ENCODE results near the gene AKR1E2.
A peak's percentile ranks its signal among the peaks of the same experiment; 100 is the strongest.
"Not testable (repeated sequence)": the region's sequence is repeated elsewhere in the genome, so short reads cannot be mapped to it uniquely, and the experiment has no call there.

The AKR1E2 gene

DNA sequence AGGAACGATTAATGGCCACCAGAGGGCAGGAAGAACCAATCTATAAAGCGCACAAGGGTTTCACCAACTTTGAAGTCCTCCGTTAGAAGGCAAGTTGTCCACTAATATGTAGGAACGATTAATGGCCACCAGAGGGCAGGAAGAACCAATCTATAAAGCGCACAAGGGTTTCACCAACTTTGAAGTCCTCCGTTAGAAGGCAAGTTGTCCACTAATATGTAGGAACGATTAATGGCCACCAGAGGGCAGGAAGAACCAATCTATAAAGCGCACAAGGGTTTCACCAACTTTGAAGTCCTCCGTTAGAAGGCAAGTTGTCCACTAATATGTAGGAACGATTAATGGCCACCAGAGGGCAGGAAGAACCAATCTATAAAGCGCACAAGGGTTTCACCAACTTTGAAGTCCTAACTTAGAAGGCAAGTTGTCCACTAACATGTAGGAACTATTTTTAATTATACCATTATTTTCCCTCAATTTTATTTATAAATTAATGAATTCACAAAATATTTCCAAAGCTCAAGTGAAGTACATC is 10.3 kb upstream of the AKR1E2 start:
- not testable (repeated sequence) for DNase-seq

DNA sequence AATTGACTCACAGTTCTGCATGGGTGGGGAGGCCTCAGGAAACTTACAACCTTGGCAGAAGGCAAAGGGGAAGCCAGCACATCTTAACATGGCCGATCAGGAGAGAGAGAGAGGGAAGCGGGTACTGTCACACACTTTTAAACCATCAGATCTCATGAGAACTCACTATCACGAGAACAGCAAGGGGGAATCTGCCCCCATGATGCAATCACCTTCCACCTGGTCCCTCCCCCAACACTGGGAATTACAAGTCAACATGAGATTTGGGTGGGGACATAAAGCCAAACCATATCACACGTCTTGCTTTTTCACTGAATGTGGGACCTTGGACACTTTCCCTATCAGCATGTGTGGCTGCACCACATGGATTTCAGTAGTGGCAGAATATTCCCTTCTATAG is 9.0 kb upstream of the AKR1E2 start:
- DNase-seq, result no peak

DNA sequence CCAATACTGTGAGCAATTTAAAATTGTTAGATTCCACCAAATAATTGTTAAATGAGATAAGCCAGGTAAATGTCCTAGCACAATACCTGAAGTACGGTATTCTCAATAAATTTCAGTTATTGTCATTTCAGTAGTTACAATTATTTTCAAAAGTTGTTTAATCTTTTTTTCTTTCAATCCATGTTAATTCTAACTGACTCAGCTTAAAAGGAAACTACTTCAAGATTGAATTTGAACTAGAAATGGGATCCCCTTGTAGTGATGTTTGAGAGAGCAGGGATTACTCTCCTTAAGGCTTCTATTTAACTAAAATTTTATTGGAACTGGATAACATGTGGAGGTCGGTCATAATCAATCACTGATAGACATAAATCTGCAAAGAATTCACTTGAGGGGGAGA is 6.9 kb upstream of the AKR1E2 start:
- no peak for DNase-seq

- no peak for DNase-seq
Observed at GRCh38 chr10:4819707-4820106, 6.3 kb upstream of the AKR1E2 start.

GRCh38 chr10:4820804-4821401 is 5.1 kb upstream of the AKR1E2 start:
- DNase-seq, result no peak

DNA sequence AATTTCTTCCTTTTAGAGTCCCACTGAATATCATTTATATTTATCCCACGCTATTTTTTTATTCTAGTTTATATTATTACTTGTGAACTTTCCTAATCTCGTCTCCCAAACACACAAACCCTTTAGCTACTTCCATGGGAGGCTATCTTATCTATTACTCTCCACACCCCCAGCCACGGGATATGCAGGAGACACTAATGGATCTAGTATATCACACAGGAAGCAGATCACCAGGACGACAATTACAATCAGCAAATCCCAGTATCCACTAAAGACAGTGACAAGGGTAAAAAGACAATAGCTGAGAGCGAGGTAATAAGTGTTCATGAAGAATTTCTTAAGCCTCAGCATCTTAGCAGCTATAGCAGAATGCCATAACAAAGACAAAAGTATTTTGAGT is 3.8 kb upstream of the AKR1E2 start:
- DNase-seq, result no peak

- DNase-seq, result no peak
Observed at GRCh38 chr10:4824791-4825310, 1.2 kb upstream of the AKR1E2 start.

- DNase-seq, result no peak
Observed at GRCh38 chr10:4825456-4825867, 545 bp upstream of the AKR1E2 start.

DNA sequence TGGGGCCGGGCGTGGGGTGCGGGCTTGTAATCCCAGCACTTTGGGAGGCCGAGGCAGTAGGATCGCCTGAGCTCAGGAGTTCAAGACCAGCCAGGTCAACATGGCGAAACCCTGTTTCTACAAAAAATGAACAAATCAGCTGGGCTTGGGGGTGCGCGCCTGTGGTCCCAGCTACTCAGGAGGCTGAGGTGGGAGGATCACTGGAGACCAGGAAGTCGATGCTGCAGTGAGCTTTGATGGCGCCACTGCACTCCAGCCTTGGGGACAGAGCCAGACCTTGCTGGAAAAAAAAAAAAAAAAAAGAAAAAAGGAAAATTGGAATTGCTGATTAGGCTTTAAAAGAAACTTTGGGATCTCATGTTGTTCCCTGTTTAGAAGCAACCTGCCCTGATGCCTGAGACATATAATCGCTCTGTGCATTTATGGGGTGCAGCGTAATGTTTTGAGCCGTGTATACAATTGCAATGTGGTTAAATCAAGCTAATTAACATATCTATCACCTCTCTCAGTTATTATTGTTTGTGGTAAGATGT is 851 bp downstream of the AKR1E2 start:
- no peak for DNase-seq

- peak; percentile 32 for DNase-seq
Observed at GRCh38 chr10:4828005-4828404, 2.0 kb downstream of the AKR1E2 start.

DNA sequence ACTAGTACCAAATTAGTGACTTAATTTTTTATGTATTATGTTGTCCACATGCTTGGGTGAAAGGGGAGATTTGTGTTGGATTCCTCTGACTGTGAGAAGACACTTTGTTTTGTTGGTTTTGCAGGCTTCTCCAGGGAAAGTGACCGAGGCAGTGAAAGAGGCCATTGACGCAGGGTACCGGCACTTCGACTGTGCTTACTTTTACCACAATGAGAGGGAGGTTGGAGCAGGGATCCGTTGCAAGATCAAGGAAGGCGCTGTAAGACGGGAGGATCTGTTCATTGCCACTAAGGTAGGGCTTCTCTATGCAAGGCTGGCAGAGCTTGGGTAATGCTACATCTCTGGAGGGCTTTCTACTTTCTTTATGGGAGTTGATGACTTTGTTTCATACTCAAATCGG is 4.5 kb downstream of the AKR1E2 start:
- no peak for DNase-seq

- no peak for DNase-seq
Observed at GRCh38 chr10:4831091-4831490, 5.1 kb downstream of the AKR1E2 start.

DNA sequence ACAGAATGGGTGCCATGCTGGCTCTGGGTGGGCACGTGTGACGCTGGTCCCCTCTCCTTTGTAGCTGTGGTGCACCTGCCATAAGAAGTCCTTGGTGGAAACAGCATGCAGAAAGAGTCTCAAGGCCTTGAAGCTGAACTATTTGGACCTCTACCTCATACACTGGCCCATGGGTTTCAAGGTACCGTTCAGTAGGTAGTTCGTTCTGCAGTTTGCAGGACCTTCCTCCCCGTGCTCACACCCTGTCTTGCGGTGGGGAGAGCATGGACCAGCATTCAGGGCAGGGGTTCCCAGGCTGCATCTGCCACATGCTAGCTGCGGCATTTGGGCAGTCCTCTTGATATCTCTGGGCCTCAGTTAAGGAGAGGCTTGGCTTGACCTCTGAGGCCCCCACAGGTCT is 7.3 kb downstream of the AKR1E2 start:
- DNase-seq, result no peak

GRCh38 chr10:4834898-4835405 is 8.9 kb downstream of the AKR1E2 start:
- no peak for DNase-seq

DNA sequence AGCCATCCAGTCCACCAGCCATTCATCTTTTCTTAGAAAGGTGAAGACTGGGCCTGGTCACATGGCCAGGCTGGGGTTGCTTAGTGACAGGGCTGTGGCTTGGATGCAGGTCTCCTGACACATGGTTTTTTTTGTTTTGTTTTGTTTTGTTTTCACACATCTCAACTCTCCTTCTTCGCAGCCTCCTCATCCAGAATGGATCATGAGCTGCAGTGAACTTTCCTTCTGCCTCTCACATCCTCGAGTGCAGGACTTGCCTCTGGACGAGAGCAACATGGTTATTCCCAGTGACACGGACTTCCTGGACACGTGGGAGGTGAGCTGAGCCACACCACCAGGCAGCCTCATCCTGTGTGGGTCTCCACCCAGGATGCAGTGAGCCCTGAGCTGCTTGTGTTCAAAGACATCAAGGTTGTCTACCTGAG is 9.5 kb downstream of the AKR1E2 start:
- no peak for DNase-seq

GRCh38 chr10:4836416-4836969 is 10.5 kb downstream of the AKR1E2 start:
- DNase-seq, result no peak

DNA sequence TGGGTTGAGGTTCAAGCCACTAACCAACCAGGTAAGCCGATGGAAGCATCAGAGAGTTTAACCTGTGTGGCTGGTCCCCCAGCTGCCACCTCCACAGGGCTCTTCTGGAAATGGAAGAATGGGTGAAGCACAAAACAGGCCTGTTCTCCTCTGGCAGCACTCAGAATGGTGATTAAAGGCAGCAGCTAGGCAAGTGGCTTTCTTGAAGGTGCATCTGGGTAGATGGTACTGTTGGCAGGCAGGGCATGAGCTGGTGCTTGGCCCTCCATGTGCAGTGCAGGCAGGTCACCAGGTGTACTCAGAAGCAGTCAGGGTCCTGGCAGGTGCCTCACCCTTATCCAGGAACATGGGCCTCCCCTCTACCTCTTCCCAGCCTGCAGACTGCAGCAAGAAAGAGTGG is 11.5 kb downstream of the AKR1E2 start:
- DNase-seq, result no peak

DNA sequence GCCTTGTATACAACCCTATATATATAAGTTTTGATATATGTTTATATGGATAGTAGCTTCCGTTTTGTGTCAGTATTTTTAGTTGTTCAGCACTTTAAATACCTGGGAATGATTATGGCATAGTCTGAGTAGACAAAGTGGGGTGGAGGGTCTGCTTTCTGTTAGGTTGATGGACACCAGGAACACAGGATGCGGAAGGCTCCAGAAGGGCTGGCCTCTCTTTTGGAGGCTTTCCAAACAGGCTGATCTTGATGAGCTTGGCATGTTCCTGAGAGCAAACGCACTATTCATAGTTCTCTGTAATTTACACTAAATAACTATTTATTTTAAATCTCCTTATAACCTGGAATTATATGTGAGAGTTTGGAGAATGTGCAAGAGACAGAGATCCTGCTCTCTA is 12.7 kb downstream of the AKR1E2 start:
- no peak for DNase-seq

GRCh38 chr10:4839353-4839752 is 13.3 kb downstream of the AKR1E2 start:
- DNase-seq, result no peak

GRCh38 chr10:4840151-4840550 is 14.1 kb downstream of the AKR1E2 start:
- no peak for DNase-seq

- DNase-seq, result no peak
Observed at GRCh38 chr10:4843525-4844180, 17.6 kb downstream of the AKR1E2 start.

DNA sequence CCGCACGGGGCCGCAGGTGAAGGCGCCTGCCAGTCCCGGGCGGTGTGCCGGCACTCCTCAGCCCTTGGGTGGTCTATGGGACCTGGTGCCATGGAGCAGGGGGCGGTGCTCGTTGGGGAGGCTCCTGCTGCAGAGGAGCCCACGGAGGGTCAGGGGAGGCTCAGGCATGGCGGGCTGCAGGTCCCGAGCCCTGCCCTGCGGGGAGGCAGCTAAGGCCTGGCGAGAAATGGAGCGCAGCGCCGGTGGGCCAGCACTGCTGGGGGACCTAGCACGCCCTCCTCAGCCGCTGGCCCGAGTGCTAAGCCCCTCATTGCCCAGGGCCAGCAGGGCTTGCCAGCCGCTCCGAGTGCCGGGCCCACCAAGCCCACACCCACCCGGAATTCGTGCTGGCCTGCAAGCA is 18.9 kb downstream of the AKR1E2 start:
- peak; percentile 35 for DNase-seq

DNA sequence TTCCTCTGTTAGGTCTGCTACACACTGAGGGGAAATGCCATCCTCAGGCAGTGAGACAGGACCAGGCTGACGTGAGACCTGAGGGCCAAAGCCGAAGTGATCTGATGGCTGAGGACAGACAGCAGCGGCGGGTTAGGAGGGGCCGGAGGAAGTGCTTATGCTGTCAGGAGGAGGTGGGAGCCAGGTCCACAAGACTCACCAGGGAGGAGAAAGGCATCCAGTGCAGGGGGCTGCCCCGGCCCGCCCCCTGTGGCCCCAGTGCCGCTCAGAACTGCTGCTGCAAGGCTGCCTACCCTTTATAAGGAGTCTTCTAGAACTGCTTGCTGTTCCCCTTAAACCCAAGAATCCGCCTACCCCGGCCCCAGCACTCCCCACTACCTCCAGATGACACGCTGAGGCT is 19.8 kb downstream of the AKR1E2 start:
- peak; percentile 42 for DNase-seq

DNA sequence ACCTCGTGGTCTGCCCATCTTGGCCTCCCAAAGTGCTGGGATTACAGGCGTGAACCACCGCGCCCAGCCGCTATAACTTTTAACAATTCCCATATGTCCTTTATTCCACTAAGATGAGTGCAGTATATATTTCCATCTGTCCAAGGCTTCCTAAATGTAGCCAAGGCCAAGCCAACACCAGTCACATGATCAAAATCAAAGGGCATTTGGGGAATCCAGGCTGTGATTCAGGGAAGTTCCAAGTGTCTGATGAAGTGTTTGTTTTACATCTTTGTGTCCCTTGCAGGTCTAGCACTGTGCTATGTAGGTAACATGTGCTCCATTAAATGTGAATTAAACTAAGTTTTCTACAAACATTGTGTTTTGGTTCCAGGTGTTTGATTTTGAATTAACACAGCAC is 20.8 kb downstream of the AKR1E2 start:
- peak; percentile 29 for DNase-seq
